Liver (tissue), 9 donors: ENCODE results near the gene ENTPD1. TPM values are rescaled to one million over a fixed set of nuclear protein-coding genes. Genes with fewer than 3 reads are reported as not detected.
"Not testable (repeated sequence)": the region's sequence is repeated elsewhere in the genome, so short reads cannot be mapped to it uniquely, and the experiment has no call there.

ENCODE experiments used
- DNase-seq: peaks from one replicate; pipeline ENCODE4 v3.0.0-alpha.2; 2017; ENCODE audit warnings: low spot score
- H3K27ac ChIP-seq, 2 donors: one replicate each; pipeline ENCODE4 v1.7.0; 2013; ENCODE audit warnings: inconsistent platforms in 2 of 2, low read length in 2 of 2, control low read depth in 1 of 2, low read depth in 1 of 2, mild to moderate bottlenecking in 1 of 2
- H3K27me3 ChIP-seq, 4 donors: one replicate each; pipeline versions ENCODE4 v1.6.1 to v1.7.0; 2013; ENCODE audit warnings: low read length in 3 of 4, inconsistent platforms in 1 of 4, mild to moderate bottlenecking in 1 of 4, moderate library complexity in 1 of 4; ENCODE audit not compliant: control insufficient read depth in 4 of 4, insufficient read depth in 4 of 4
- H3K36me3 ChIP-seq, 4 donors: one replicate each; pipeline versions ENCODE4 v1.6.1 to v1.7.0; 2013; ENCODE audit warnings: low read length in 3 of 4, mild to moderate bottlenecking in 3 of 4, low read depth in 1 of 4, moderate library complexity in 1 of 4; ENCODE audit not compliant: control insufficient read depth in 4 of 4, insufficient read depth in 3 of 4
- H3K4me1 ChIP-seq, 4 donors: one replicate each; pipeline versions ENCODE4 v1.6.1 to v1.7.0; 2013; ENCODE audit warnings: low read length in 3 of 4, mild to moderate bottlenecking in 3 of 4, moderate library complexity in 1 of 4; ENCODE audit not compliant: control insufficient read depth in 4 of 4, insufficient read depth in 4 of 4
- H3K4me3 ChIP-seq, 3 donors: one replicate each; pipeline versions ENCODE4 v1.6.1 to v1.7.0; 2013; ENCODE audit warnings: low read length in 3 of 3, control low read depth in 1 of 3, low read depth in 1 of 3, mild to moderate bottlenecking in 1 of 3
- H3K9ac ChIP-seq, 2 donors: one replicate each; pipeline ENCODE4 v1.7.0; 2013; ENCODE audit warnings: low read length in 2 of 2, mild to moderate bottlenecking in 2 of 2, moderate library complexity in 2 of 2, control low read depth in 1 of 2, low read depth in 1 of 2
- H3K9me3 ChIP-seq, 4 donors: one replicate each; pipeline versions ENCODE4 v1.6.1 to v1.7.0; 2013; ENCODE audit warnings: low read length in 3 of 4; ENCODE audit not compliant: control insufficient read depth in 4 of 4
- EGR1 ChIP-seq, 2 donors: IDR thresholded peaks; 2 replicates each; pipeline ENCODE4 v1.6.1; 2016 to 2018; ENCODE audit warnings: antibody characterized with exemption in 2 of 2, low read depth in 2 of 2
- FOXA1 ChIP-seq: IDR thresholded peaks from 2 replicates; pipeline ENCODE4 v1.6.1; 2016; ENCODE audit warnings: antibody characterized with exemption
- GABPA ChIP-seq, 2 donors: IDR thresholded peaks in 1 of 2; conservative IDR thresholded peaks in 1 of 2; 2 replicates each; pipeline ENCODE4 v1.6.1; 2016; ENCODE audit warnings: antibody characterized with exemption in 2 of 2, mild to moderate bottlenecking in 1 of 2, moderate library complexity in 1 of 2
- HNF4G ChIP-seq: IDR thresholded peaks from 2 replicates; pipeline ENCODE4 v1.6.1; 2016; ENCODE audit warnings: antibody characterized with exemption
- JUND ChIP-seq, 2 donors: IDR thresholded peaks; 2 replicates each; pipeline ENCODE4 v1.6.1; 2016; ENCODE audit warnings: antibody characterized with exemption in 2 of 2
- MAX ChIP-seq: IDR thresholded peaks from 2 replicates; pipeline ENCODE4 v1.6.1; 2016; ENCODE audit warnings: antibody characterized with exemption
- RAD21 ChIP-seq, 2 donors: IDR thresholded peaks; 2 replicates each; pipeline ENCODE4 v1.6.1; 2016; ENCODE audit warnings: antibody characterized with exemption in 2 of 2, mild to moderate bottlenecking in 2 of 2
- SP1 ChIP-seq: IDR thresholded peaks from 2 replicates; pipeline ENCODE4 v1.6.1; 2018; ENCODE audit warnings: antibody characterized with exemption, mild to moderate bottlenecking
- YY1 ChIP-seq: IDR thresholded peaks from 2 replicates; pipeline ENCODE4 v1.6.1; 2016; ENCODE audit warnings: antibody characterized with exemption, mild to moderate bottlenecking
- WGBS: extraction: QIAGEN DNeasy Blood & Tissue Kit; methylation state at CpG from one replicate; pipeline ENCODE4 v1.1.7; 2013; 5-methylcytosine and 5-hydroxymethylcytosine counted together
- polyA plus RNA-seq, 2 donors: library from polyadenylated mRNA; stranded (reverse) in 1 of 2; unstranded in 1 of 2; fragments of 200-250 nt in 1 of 2; fragments of >200 nt in 1 of 2; fragmentation: Nextera tagmentation in 1 of 2; extraction: Ambion mirVana in 1 of 2; gene quantifications; one replicate each; pipeline versions ENCODE4 v1.2.1 to v1.2.3, GENCODE V29; 2013 to 2015
- total RNA-seq, 2 donors: library from RNA; depleted of rRNA; stranded (reverse); fragments of >200 nt; gene quantifications; one replicate each; pipeline ENCODE4 v1.2.3, GENCODE V29; 2014
- TF ChIP-seq, protein P1 (sequence below): IDR thresholded peaks from 2 replicates; pipeline ENCODE4 v1.6.1; 2016; ENCODE audit warnings: antibody characterized with exemption
- TF ChIP-seq, protein P2 (sequence below): IDR thresholded peaks from 2 replicates; pipeline ENCODE4 v1.6.1; 2016; ENCODE audit warnings: antibody characterized with exemption
- donor health status: healthy.
- donor health status: healthy.
- donor health status: healthy.
- donor health status: healthy.
- donor health status: healthy.

ENTPD1 gene
- total and polyA plus RNA-seq, 4 donors = 2.1 to 8.0 (median 4.3) TPM

GRCh38 chr10:95896071-95896850, 140.3 kb downstream of the ENTPD1 start:
- Histone ChIP-seq H3K27ac (no peak overlapping the region), H3K4me3 (no peak overlapping the region), H3K9ac (no peak overlapping the region), H3K36me3 (peaks cover 0 to 7% (median 2%) of the 10 kb centered on the region in 4 donors), H3K9me3 (no peaks in the 10 kb centered on the region), H3K27me3 (no peaks in the 10 kb centered on the region), H3K4me1 (no peaks in the 10 kb centered on the region)
- DNase-seq = no peak
- 94% methylated on average over 4 of the region's 4 CpGs for WGBS
- TF ChIP-seq JUND (IDR thresholded peaks at IDR 0.05) (no peak), RAD21 (IDR thresholded peaks at IDR 0.05) (no peak), SP1 (no peak), EGR1 (IDR thresholded peaks at IDR 0.05; ENCODE audit: low read depth in 2 of 2) (no peak), YY1 (no peak), GABPA (IDR thresholded peaks at IDR 0.05 in 1 of 2, conservative IDR thresholded peaks at IDR 0.05 in 1 of 2) (no peak)
- TF ChIP-seq, protein P1, sequence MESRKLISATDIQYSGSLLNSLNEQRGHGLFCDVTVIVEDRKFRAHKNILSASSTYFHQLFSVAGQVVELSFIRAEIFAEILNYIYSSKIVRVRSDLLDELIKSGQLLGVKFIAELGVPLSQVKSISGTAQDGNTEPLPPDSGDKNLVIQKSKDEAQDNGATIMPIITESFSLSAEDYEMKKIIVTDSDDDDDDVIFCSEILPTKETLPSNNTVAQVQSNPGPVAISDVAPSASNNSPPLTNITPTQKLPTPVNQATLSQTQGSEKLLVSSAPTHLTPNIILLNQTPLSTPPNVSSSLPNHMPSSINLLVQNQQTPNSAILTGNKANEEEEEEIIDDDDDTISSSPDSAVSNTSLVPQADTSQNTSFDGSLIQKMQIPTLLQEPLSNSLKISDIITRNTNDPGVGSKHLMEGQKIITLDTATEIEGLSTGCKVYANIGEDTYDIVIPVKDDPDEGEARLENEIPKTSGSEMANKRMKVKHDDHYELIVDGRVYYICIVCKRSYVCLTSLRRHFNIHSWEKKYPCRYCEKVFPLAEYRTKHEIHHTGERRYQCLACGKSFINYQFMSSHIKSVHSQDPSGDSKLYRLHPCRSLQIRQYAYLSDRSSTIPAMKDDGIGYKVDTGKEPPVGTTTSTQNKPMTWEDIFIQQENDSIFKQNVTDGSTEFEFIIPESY = no peak

DNA sequence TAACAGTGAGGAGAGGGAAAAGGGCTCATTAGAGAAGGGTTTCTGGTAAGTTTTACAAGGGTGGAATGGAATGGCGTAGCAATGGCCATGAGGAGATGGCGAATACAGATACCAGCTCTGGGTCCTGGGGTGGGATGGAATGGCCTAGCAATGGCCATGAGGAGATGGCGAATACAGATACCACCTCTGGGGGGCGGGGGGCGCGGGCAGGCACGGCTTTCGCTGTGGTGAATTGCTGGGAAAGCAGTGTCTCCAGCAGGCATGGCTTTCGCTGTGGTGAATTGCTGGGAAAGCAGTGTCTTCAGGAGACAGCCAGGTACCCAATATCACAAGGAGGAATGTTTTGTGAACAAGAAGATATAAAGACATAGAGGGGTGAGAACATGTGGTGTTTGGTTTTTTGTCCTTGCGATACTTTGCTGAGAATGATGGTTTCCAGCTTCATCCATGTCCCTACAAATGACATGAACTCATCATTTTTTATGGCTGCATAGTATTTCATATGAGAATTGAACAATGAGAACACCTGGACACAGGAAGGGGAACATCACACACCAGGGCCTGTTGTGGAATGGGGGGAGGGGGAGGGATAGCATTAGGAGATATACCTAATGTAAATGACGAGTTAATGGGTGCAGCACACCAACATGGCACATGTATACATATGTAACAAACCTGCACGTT, 150.1 kb downstream of the ENTPD1 start:
- H3K4me3 ChIP-seq, DNase-seq, H3K9ac ChIP-seq, H3K36me3 ChIP-seq, H3K4me1 ChIP-seq, H3K27me3 ChIP-seq, H3K27ac ChIP-seq, H3K9me3 ChIP-seq: not testable (repeated sequence)
- WGBS = 98% methylated on average over 12 of the region's 12 CpGs

DNA sequence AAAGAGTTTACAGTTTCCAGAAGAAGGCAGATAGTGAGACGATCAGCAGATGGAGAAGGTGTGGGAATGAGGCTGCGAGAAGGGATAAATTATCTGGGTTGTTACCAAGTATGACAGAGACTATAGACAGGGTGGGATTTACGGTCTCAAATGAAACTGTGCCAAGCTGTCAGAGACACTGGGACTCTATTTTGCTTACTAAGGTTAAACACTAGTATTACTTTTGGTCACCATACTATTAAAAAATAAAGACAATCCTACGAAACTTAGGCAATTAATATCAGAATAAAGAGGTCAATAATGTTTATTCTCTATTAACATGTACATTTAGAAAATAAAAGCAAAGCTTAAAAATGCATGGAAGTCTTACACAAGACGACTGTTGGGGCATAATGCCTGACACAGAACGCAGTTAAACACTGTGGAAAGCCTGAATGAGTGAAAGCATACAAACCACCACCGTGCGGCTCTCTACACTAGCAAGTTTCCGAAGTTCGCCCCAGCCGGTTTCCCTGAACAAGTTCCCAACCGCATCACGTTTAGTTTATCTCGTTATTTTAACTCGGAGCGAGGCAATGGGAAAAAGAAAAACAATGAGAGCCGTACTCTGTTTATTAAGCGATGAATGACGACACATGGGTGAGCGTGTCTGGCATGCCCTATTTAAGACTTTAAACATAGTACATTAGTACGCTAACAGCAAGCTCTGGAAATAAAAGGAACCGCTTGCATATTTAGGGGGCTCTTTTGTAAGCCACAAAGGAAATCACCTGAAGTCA, 150.9 kb downstream of the ENTPD1 start:
- Histone ChIP-seq H3K9me3 (no peaks in the 10 kb centered on the region), H3K4me3 (peak overlapping the region; percentile 52 to 84 (median 72)), H3K27ac (peak overlapping the region; percentile 83 to 90), H3K4me1 (peaks cover 0 to 4% (median 2%) of the 10 kb centered on the region in 4 donors), H3K27me3 (no peaks in the 10 kb centered on the region), H3K9ac (peak overlapping the region; percentile 56 to 76), H3K36me3 (peaks cover 0 to 4% (median 2%) of the 10 kb centered on the region in 4 donors)
- DNase-seq = peak; percentile 53
- TF ChIP-seq FOXA1 (no peak), RAD21 (IDR thresholded peaks at IDR 0.05) (peak; percentile 47 to 59), MAX (no peak), HNF4G (no peak)
- TF ChIP-seq, protein P2, sequence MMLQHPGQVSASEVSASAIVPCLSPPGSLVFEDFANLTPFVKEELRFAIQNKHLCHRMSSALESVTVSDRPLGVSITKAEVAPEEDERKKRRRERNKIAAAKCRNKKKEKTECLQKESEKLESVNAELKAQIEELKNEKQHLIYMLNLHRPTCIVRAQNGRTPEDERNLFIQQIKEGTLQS = no peak
- 13% methylated on average over 22 of the region's 22 CpGs for WGBS
